ENCODE measurements around the gene ZBTB42. TPM values are rescaled to one million over a fixed set of nuclear protein-coding genes. Genes with fewer than 3 reads are reported as not detected.
A peak's percentile ranks its signal among the peaks of the same experiment; 100 is the strongest.

Gene ZBTB42
- polyA plus RNA-seq, 1 experiment, result 1.6 TPM

- Histone ChIP-seq H3K4me3 (ENCODE audit: low read depth, low read length) (peak overlapping the region; percentile 64), H3K27ac (ENCODE audit: low read depth, low read length) (peak overlapping the region; percentile 39), H3K27me3 (ENCODE audit: control insufficient read depth, insufficient read depth, low read length) (no peaks in the 10 kb centered on the region), H3K9me3 (ENCODE audit: control insufficient read depth, insufficient read depth, low read length) (no peaks in the 10 kb centered on the region; the same call in 1 of the 2 replicates)
- peak; percentile 29 for DNase-seq (ENCODE audit: low read depth, low spot score)
- TF ChIP-seq CTCF (IDR thresholded peaks at IDR 0.05; ENCODE audit: low read depth, low read length), result peak; percentile 40
- POLR2A ChIA-PET, result interaction anchor here (0.8 to 1.8 kb wide), 3 partner anchors 9 to 48 kb away, joined by 3 to 7 read pairs (median 3); partner anchors contain the start of gene SIVA1
- CTCF ChIA-PET, result interaction anchor here (0.6 to 2.3 kb wide), 2 partner anchors 26 to 1965 kb away, joined by 4 to 8 read pairs; no protein-coding TSS in a partner anchor
Measured at GRCh38 chr14:104800015-104800770, 708 bp upstream of the ZBTB42 start.

GRCh38 chr14:104801520-104802393 lies 856 bp downstream of the ZBTB42 start:
- H3K27ac ChIP-seq (ENCODE audit: low read depth, low read length), result no peak overlapping the region
- ChIA-PET CTCF (interaction anchor here (0.5 to 2.3 kb wide), 2 partner anchors 24 to 243 kb away, joined by 3 to 8 read pairs; no protein-coding TSS in a partner anchor), POLR2A (interaction anchor here (0.9 to 1.8 kb wide), 2 partner anchors 11 to 49 kb away, joined by 3 to 7 read pairs; partner anchors contain the start of gene SIVA1)
- H3K4me3 ChIP-seq (ENCODE audit: low read depth, low read length), result peak overlapping the region; percentile 64
- TF ChIP-seq CTCF (IDR thresholded peaks at IDR 0.05; ENCODE audit: low read depth, low read length), result no peak
- DNase-seq (ENCODE audit: low read depth, low spot score), result no peak
- H3K27me3 ChIP-seq (ENCODE audit: control insufficient read depth, insufficient read depth, low read length), result no peaks in the 10 kb centered on the region
- H3K9me3 ChIP-seq (ENCODE audit: control insufficient read depth, insufficient read depth, low read length), result no peaks in the 10 kb centered on the region; the same call in 1 of the 2 replicates

DNA sequence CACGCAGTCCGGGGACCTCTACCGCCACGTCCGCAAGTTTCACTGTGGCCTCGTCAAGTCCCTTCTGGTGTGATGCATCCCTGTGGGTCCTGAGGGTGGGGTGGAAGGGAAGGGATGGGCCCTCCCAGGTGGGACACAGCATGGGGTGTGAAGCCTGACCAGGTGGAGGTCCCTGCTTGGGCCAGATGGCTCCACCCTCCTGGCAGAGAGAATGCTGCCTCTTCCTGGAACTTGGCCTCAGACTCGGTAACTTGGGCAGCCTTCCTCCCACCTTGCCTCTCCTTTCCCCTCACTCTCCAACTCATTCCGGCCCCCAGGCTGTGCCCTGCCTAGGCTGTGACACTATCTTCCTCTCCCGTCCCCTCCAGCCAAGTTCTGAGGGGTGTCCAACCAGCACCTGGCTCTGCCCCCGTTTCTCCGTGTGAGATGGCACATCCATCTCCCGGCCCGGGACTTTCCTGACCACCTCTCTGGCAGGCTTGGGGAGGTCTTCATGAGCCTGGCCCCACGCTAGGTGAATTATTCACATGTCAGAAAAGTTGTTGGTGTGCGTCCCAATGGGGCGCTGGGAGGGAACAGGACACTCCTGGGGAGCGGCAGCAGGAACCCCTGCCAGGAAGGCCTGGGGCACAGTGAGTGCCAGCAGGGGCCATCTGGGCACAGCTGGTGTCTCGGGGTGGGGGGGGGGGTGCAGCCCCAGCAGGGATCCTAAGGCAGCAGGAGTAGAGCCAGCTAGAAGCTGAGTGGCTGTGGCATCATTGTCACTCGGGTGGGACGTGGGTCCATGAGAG lies 1.7 kb downstream of the ZBTB42 start:
- Histone ChIP-seq H3K27me3 (ENCODE audit: control insufficient read depth, insufficient read depth, low read length) (no peaks in the 10 kb centered on the region), H3K9me3 (ENCODE audit: control insufficient read depth, insufficient read depth, low read length) (no peaks in the 10 kb centered on the region; the same call in 1 of the 2 replicates), H3K4me3 (ENCODE audit: low read depth, low read length) (no peak overlapping the region), H3K27ac (ENCODE audit: low read depth, low read length) (no peak overlapping the region)
- ChIA-PET POLR2A (no interaction called here), CTCF (interaction anchor here (0.5 to 2.3 kb wide), 2 partner anchors 24 to 242 kb away, joined by 3 to 8 read pairs; no protein-coding TSS in a partner anchor)
- TF ChIP-seq CTCF (IDR thresholded peaks at IDR 0.05; ENCODE audit: low read depth, low read length), result no peak
- DNase-seq (ENCODE audit: low read depth, low spot score), result no peak

- TF ChIP-seq CTCF (IDR thresholded peaks at IDR 0.05; ENCODE audit: low read depth, low read length), result no peak
- no peak for DNase-seq (ENCODE audit: low read depth, low spot score)
- no peaks in the 10 kb centered on the region; the same call in 1 of the 2 replicates for H3K9me3 ChIP-seq (ENCODE audit: control insufficient read depth, insufficient read depth, low read length)
- ChIA-PET CTCF (no interaction called here), POLR2A (no interaction called here)
- no peaks in the 10 kb centered on the region for H3K27me3 ChIP-seq (ENCODE audit: control insufficient read depth, insufficient read depth, low read length)
- no peak overlapping the region for H3K4me3 ChIP-seq (ENCODE audit: low read depth, low read length)
- no peak overlapping the region for H3K27ac ChIP-seq (ENCODE audit: low read depth, low read length)
Measured at GRCh38 chr14:104803280-104803911, 2.5 kb downstream of the ZBTB42 start.
